VCaP (cell line): ENCODE results near the gene CD1D.

Experiments
- H3K27ac ChIP-seq: fragments of 450-650 bp; 2 replicates; pipeline ENCODE4 v1.5.1; 2017
- TF ChIP-seq, protein P1 (sequence below): fragments of 450-650 bp; conservative IDR thresholded peaks from 2 replicates; pipeline ENCODE4 v1.5.1; 2017; ENCODE audit warnings: mild to moderate bottlenecking, moderate library complexity

Gene CD1D

DNA sequence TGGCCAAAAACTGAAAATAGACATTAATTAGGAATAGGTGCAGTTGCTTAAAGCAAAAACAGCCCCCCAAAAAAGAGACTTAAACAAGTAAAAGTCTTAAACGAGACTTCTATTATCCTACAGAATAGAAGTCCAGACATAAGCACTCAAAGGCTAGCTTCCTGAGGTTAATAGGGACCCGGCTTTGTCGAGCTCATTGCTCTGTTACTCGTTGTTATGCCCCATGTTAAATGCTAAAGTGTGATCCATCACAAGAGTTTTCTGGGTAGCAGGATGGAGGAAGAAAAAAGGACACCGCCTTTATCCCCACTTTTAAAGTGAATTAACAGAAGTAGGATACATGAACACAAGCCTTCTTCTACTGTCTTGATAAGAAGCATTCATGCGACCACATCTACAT lies 10.6 kb downstream of the CD1D start:
- no peak overlapping the region for H3K27ac ChIP-seq
- TF ChIP-seq, protein P1, sequence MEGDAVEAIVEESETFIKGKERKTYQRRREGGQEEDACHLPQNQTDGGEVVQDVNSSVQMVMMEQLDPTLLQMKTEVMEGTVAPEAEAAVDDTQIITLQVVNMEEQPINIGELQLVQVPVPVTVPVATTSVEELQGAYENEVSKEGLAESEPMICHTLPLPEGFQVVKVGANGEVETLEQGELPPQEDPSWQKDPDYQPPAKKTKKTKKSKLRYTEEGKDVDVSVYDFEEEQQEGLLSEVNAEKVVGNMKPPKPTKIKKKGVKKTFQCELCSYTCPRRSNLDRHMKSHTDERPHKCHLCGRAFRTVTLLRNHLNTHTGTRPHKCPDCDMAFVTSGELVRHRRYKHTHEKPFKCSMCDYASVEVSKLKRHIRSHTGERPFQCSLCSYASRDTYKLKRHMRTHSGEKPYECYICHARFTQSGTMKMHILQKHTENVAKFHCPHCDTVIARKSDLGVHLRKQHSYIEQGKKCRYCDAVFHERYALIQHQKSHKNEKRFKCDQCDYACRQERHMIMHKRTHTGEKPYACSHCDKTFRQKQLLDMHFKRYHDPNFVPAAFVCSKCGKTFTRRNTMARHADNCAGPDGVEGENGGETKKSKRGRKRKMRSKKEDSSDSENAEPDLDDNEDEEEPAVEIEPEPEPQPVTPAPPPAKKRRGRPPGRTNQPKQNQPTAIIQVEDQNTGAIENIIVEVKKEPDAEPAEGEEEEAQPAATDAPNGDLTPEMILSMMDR: no peak

DNA sequence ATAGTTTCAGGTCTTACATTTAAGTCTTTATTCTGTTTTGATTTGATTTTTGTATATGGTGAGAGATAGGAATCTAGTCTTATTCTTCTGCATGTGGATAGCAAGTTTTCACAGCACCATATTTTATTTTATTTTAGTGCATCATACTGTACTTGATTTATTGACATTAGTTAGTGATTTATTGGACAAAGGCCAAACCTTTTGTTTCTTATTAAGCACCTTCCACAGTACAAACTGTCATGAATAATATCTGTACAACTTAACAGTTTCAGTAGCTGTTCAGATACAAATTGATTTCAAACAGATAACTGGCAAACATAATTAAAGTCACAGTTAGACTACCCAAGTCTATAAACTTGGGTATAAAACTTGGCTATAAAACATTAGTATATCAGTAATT lies 15.8 kb downstream of the CD1D start:
- peak overlapping the region; percentile 75 for H3K27ac ChIP-seq
- TF ChIP-seq, protein P1: no peak

DNA sequence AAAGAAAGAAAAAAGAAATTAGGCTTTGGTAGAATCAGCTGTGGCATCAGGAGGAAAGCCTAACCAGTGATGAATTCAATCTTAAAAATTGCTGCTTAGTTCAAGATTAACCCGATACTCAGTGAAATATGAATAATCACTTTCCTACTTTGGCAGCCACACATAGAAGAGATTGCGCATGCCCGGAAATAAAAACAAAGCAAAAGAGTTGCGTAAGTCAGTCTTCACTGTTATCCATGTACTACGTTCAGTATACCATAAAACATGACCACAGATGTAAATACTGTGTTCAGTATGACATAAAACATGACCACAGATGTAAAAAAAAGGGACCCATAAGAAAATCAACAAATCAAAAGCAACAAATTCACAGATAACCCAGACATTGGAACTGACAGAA lies 19.2 kb downstream of the CD1D start:
- H3K27ac ChIP-seq: no peak overlapping the region
- TF ChIP-seq, protein P1: no peak

- TF ChIP-seq, protein P1: no peak
- no peak overlapping the region for H3K27ac ChIP-seq
Observed at GRCh38 chr1:158200527-158200926, 19.8 kb downstream of the CD1D start.

GRCh38 chr1:158203693-158204457 lies 23.2 kb downstream of the CD1D start:
- H3K27ac ChIP-seq: peak overlapping the region; percentile 74
- TF ChIP-seq, protein P1: peak; percentile 84

DNA sequence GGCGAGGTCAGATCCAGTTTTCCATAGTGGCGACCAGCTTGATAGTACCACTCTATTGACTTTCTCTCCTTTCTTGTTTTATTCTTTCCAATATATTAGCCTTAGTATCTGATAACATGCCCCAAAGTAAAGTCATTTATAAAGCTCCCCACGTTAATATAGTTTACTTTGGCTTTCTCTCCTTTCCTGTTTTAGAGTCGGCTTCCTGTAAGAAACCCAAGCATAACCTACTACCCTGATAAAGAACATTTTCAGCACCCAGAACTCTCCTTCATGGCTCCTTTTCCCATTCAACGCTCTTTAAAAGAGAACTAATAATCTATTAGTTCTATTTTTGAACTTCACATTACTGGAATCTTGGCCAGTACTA lies 23.7 kb downstream of the CD1D start:
- H3K27ac ChIP-seq: peak overlapping the region; percentile 74
- TF ChIP-seq, protein P1: no peak

DNA sequence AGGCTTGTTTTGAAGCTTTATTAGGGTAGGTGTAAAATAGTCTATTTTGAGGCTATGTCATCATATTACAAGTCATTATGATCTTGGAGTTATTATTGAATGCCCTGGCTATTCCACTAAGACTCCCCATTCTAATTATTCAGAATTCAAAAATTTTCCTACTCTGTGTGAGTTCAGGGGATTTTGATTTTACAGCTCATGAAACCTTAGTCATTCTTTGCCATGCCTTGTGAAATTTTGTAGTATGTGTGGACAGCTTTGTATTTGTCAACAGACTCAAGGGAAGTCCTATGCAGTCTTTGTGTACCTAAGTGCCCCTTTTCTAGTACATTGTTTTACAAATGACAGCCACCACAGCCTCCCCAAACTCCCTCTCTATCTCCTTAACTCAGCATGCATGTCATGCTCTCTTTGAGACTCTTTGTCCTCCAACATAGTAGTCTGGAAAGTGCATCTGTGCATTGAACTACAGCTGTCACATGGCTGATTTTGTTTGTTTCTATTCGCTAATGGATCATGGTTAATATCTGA lies 28.0 kb downstream of the CD1D start:
- no peak overlapping the region for H3K27ac ChIP-seq
- TF ChIP-seq, protein P1: no peak
